ENCODE data around the gene ABCG4. TPM values are rescaled to one million over a fixed set of nuclear protein-coding genes. Genes with fewer than 3 reads are reported as not detected.

Gene ABCG4
- total and polyA plus RNA-seq, 2 of the 8 experiments (the other 6 are each of a cell fraction or from before 2014, with no cell fraction given) = 1.8 to 2.3 TPM

DNA sequence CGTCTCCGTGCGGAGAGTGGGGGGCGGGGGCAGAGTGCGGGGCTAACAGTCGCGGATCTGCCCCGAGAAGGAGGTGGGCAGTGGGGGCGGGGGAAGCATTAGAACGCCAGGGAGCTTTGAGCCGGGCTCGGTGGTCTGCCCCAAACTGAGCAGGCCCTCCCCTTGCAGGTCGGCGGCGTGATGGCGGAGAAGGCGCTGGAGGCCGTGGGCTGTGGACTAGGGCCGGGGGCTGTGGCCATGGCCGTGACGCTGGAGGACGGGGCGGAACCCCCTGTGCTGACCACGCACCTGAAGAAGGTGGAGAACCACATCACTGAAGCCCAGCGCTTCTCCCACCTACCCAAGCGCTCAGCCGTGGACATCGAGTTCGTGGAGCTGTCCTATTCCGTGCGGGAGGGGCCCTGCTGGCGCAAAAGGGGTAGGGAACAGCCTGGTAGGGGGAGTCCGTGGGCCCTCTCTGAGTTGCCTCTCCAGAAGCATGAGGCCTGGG lies 979 bp downstream of the ABCG4 start:
- Histone ChIP-seq H2BK15ac (ENCODE audit: low read length) (no peak overlapping the region), H3K18ac (ENCODE audit: extremely low read depth, low read length) (0 out of 2 replicates have a peak overlapping the region, but pooled peaks have one; percentile 15), H3K4me1 (replicated peaks in 1 of 4; ENCODE audit: control insufficient read depth in 3 of 4, insufficient read depth in 4 of 4, low read length in 3 of 4) (peaks cover 5 to 16% (median 11%) of the 10 kb centered on the region in 4 experiments), H3K79me2 (ENCODE audit: control insufficient read depth in 1 of 2, insufficient read depth in 2 of 2, low read length in 2 of 2) (no peaks in the 10 kb centered on the region), H3K79me1 (ENCODE audit: low read depth, low read length) (no peaks in the 10 kb centered on the region), H2BK20ac (ENCODE audit: low read length) (no peak overlapping the region), H4K91ac (replicated peaks; ENCODE audit: insufficient read length, low read length) (no peak overlapping the region), H2AFZ (ENCODE audit: low read length) (no peak overlapping the region), H3K14ac (ENCODE audit: insufficient read length) (no peak overlapping the region), H3K56ac (replicated peaks; ENCODE audit: insufficient read length, low read depth, low read length) (no peak overlapping the region), H2BK120ac (replicated peaks; ENCODE audit: low read depth, low read length) (no peak overlapping the region), H3K36me3 (ENCODE audit: control insufficient read depth in 2 of 4, insufficient read depth in 4 of 4, low read length in 3 of 4) (no peaks in the 10 kb centered on the region), H2AK5ac (ENCODE audit: low read depth, low read length) (no peak overlapping the region; the same call in 1 of the 2 replicates), H2BK5ac (ENCODE audit: low read depth, low read length) (no peak overlapping the region), H4K20me1 (replicated peaks in 1 of 2; ENCODE audit: control insufficient read depth in 1 of 2, insufficient read depth in 2 of 2, low read length in 2 of 2) (no peaks in the 10 kb centered on the region), H3K23me2 (ENCODE audit: low read depth, low read length) (peaks cover 12% of the 10 kb centered on the region; the same call in 1 of the 2 replicates), H3K4me2 (ENCODE audit: insufficient read depth in 1 of 2, low read depth in 2 of 2, low read length in 2 of 2) (peak overlapping the region; percentile 90 to 96), H4K5ac (ENCODE audit: insufficient read length, low read depth, low read length) (no peak overlapping the region), H3K4ac (replicated peaks; ENCODE audit: insufficient read length, low read depth, low read length) (no peak overlapping the region), H3K27me3 (replicated peaks in 1 of 4; ENCODE audit: control insufficient read depth in 3 of 4, extremely low read depth in 1 of 4, insufficient read depth in 3 of 4, low read length in 3 of 4) (peaks cover 16 to 42% (median 33%) of the 10 kb centered on the region in 4 experiments), H3K23ac (ENCODE audit: insufficient read length) (no peak overlapping the region), H3K4me3 (ENCODE audit: extremely low read depth in 1 of 4, insufficient read depth in 2 of 4, low read depth in 3 of 4, low read length in 4 of 4) (peak overlapping the region; percentile 35 to 83 (median 66)), H3K9me3 (ENCODE audit: insufficient read depth in 2 of 2, low read depth in 1 of 2, low read length in 1 of 2) (no peaks in the 10 kb centered on the region), H4K8ac (ENCODE audit: extremely low read depth, insufficient read depth, low read length) (no peak overlapping the region), H3K27ac (ENCODE audit: low read depth, low read length) (no peak overlapping the region), H2BK12ac (ENCODE audit: low read depth, low read length) (peak overlapping the region; percentile 44; the same call in 1 of the 2 replicates), H3K9ac (replicated peaks in 1 of 4; ENCODE audit: extremely low read depth in 1 of 4, low read depth in 3 of 4, low read length in 3 of 4) (peak overlapping the region in 1 of 4 experiments; percentile 9; a peak in 1 of 7 replicates)
- FAIRE-seq = no peak
- TF ChIP-seq SIN3A (conservative IDR thresholded peaks at IDR 0.05 in 1 of 2, IDR thresholded peaks at IDR 0.05 in 1 of 2; ENCODE audit: low read depth in 1 of 2, low read length in 2 of 2) (0 out of 4 replicates have a peak, but pooled peaks of 1 of the 2 experiments have one; percentile 10), YY1 (IDR thresholded peaks at IDR 0.05; ENCODE audit: low read depth, low read length) (no peak), TCF12 (IDR thresholded peaks at IDR 0.05; ENCODE audit: low read depth, low read length) (no peak), KDM4A (IDR thresholded peaks at IDR 0.05; ENCODE audit: low read depth, low read length, severe bottlenecking) (no peak), KDM1A (IDR thresholded peaks at IDR 0.05; ENCODE audit: borderline replicate concordance, low read length) (no peak), EZH2 (IDR thresholded peaks at IDR 0.05; ENCODE audit: low read depth, low read length, severe bottlenecking) (peak; percentile 7), KDM5A (IDR thresholded peaks at IDR 0.05; ENCODE audit: low read length) (no peak)
- ChIA-PET CTCF (ENCODE audit: partially characterized antibody) (interaction anchor here (1.1 to 23.6 kb wide), 7 partner anchors 7 to 47 kb away, joined by 3 to 389 read pairs (median 24); partner anchors contain the start of genes C2CD2L, CBL, NHERF4 and NLRX1), POLR2A (ENCODE audit: partially characterized antibody) (interaction anchor here (0.7 to 7.7 kb wide), 9 partner anchors 10 to 166 kb away, joined by 3 to 58 read pairs (median 3); partner anchors contain the start of genes HINFP, HMBS and NLRX1)
- WGBS, 2 experiments (ENCODE audit: extremely low coverage in 1 of 2, insufficient coverage in 1 of 2, insufficient read length in 1 of 2, insufficient replicate concordance in 2 of 2, low coverage in 1 of 2, low lambda C conversion rate in 2 of 2, missing lambda C conversion rate in 1 of 2) = 5% methylated on average over 13 of the region's 33 CpGs; no CpG with 5 or more reads in 1 of the 2 experiments
- no peak for DNase-seq (ENCODE audit: low read depth in 1 of 2, low spot score in 2 of 2)

All from H1 (cell line).